ENCODE results near the gene PSTPIP1. TPM values are rescaled to one million over a fixed set of nuclear protein-coding genes. Genes with fewer than 3 reads are reported as not detected.

PSTPIP1 gene
- total RNA-seq, 4 donors from 2014 or later, result 7.7 to 11.8 (median 8.1) TPM

DNA sequence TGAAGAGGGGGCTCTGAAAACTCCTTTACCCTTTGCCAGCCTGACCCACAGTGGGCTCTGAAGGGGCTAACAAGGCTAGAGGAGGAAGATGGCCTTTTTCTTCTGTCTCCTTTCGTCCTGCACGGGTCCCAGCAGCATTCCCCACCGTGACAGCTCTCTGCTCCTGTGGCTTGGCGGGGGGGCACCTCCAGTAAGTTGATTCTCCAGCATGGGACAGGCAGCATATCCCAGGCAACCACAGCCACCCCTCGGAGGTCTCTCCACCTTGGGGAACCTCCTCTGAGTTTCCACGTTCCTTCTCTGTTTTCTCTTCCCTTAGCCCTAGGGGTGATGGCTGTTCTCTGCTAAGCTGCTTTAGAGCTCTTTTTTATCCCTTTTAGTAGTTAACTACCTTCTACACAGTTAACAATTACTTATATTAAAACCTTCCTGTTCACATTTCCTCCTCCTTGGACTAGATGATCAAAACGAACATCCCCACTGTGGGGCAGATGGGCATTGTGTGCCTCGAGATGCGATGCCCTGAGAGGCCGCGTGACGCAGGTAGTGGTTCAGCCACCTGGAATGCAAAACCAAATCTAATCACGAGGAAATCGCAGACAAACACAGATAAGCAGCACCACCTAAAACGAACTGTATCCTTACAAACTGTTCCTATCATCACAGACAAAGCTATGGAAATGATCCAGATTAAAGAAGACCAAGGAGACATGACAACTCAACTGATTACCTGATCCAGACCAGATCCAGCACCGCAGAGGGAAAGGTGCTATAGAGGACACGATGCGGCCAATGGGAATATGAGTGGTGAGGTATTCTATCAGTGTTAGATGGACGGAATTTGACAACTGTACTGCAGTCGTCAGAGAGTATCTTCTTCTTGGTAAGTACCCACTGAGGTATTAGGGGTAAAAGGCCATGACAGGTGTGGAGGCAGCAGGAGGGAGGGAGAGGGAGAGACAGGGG, 48.3 kb downstream of the PSTPIP1 start:
- Histone ChIP-seq H3K27ac (replicated peaks in 1 of 4) (no peak overlapping the region), H3K36me3 (peaks cover 0 to 69% (median 46%) of the 10 kb centered on the region in 4 donors), H3K27me3 (no peaks in the 10 kb centered on the region), H3K4me3 (no peak overlapping the region), H3K4me1 (peaks cover 6 to 16% (median 10%) of the 10 kb centered on the region in 4 donors), H3K9me3 (no peaks in the 10 kb centered on the region)
- WGBS, result 88% methylated on average over 20 of the region's 20 CpGs
- peak; percentile 55 for DNase-seq (ENCODE audit: extremely low spot score)
- TF ChIP-seq, protein P1, sequence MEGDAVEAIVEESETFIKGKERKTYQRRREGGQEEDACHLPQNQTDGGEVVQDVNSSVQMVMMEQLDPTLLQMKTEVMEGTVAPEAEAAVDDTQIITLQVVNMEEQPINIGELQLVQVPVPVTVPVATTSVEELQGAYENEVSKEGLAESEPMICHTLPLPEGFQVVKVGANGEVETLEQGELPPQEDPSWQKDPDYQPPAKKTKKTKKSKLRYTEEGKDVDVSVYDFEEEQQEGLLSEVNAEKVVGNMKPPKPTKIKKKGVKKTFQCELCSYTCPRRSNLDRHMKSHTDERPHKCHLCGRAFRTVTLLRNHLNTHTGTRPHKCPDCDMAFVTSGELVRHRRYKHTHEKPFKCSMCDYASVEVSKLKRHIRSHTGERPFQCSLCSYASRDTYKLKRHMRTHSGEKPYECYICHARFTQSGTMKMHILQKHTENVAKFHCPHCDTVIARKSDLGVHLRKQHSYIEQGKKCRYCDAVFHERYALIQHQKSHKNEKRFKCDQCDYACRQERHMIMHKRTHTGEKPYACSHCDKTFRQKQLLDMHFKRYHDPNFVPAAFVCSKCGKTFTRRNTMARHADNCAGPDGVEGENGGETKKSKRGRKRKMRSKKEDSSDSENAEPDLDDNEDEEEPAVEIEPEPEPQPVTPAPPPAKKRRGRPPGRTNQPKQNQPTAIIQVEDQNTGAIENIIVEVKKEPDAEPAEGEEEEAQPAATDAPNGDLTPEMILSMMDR (IDR thresholded peaks at IDR 0.05), result no peak
- TF ChIP-seq POLR2A (IDR thresholded peaks at IDR 0.05; ENCODE audit: low read depth), result no peak
- TF ChIP-seq EP300 (IDR thresholded peaks at IDR 0.05), result no peak
- no peak for TF ChIP-seq POLR2AphosphoS5 (IDR thresholded peaks at IDR 0.05)
- intact Hi-C loops (cut with DNase I), result no loop called here

DNA sequence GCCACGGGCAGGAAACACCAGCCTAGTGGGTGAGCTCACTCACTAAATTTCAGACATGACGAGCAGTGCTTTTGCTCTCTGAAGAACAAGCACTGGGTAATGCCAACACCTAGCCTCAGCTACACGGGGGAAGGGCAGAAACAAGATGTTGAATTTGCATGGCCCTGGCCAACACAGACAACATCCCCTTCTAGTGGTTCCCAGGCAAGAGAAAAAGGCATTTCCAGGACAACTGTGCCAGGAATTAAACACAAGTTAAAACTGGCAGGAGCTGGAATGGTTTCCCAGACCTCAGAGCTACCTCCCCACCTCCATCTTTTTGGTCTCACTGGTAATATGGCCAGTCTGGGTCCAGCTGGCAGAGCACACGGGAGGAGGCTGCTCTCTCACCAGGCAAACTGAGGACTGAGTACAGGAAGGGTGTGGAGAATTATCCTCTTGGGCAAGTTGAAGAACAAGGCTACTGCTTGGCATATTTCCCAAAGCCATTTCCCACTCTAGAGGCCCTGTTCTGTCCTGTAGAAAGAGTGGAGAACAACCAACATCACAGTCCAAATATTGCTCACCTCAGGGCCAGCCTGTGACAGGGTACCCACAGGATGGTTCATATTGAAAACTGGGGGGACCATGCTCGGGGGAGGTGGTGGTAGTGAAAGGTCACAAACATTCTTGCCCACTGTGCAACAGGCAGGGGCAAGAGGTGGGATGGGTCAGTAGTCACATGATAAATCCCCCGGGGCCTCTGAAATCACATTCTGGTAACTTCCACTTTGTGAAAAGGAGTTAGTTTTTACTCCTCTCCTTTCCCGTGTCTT, 49.5 kb downstream of the PSTPIP1 start:
- Histone ChIP-seq H3K36me3 (peaks cover 0 to 60% (median 41%) of the 10 kb centered on the region in 4 donors), H3K27me3 (no peaks in the 10 kb centered on the region), H3K4me1 (peaks cover 6 to 16% (median 10%) of the 10 kb centered on the region in 4 donors), H3K27ac (replicated peaks in 1 of 4) (no peak overlapping the region), H3K9me3 (no peaks in the 10 kb centered on the region), H3K4me3 (no peak overlapping the region)
- peak; percentile 80 for DNase-seq (ENCODE audit: extremely low spot score)
- TF ChIP-seq POLR2AphosphoS5 (IDR thresholded peaks at IDR 0.05) (no peak), EP300 (IDR thresholded peaks at IDR 0.05) (no peak), POLR2A (IDR thresholded peaks at IDR 0.05; ENCODE audit: low read depth) (no peak)
- TF ChIP-seq, protein P1 (IDR thresholded peaks at IDR 0.05), result no peak
- intact Hi-C loops (cut with DNase I), result no loop called here
- WGBS, result 91% methylated on average over 5 of the region's 7 CpGs

DNA sequence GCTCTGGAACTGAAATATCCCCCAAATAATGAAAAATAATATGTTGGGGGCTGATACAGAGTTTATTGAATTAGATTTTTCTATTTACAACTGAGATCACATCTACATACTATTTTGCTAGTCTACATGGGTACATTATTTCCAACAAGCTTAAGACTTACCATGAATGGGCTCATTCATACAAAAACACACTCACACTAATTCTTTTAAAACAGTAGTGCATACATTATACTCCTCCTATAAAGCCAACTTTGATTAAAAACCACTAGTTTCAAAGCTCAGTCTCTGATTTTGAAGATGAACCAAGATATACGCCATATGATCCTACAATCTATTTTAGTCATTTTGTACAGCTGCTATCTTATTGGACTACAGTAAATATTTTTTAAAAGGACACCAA, 51.1 kb downstream of the PSTPIP1 start:
- H3K27ac ChIP-seq (replicated peaks in 1 of 4), result no peak overlapping the region

DNA sequence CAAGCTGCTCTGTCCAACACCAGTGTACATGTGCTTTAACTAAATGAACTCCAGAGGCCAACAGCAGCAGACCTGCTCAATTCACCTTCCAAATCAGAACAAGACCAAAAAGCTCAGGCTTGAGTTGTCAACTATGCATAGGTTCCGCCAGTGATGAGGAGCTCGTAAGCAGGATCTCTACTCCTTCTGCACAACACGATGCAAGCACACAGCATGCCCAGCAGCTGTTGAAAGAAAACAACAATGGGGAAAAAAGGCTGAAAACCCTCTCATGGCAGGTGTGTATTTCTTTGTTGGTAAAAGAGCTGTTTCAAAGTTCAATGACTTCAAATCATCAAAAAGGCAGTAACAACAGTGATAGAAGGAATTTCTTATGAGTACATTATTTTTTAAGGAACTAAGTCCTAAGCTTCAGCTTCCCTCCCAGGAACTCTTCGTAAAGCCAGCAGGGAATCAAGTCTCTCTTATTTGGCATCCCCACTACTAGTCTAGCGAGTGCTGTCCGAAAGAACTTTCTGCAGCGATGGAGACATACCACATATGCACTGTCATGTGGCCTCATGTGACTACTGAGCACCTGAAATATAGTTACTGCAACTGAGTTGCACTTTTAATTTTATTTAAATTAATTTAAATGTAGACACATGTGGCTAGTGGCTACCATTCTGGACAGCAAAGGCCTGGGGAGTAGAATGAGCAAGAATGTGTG, 51.9 kb downstream of the PSTPIP1 start:
- no peak overlapping the region for H3K27ac ChIP-seq (replicated peaks in 1 of 4)
- peaks cover 6 to 16% (median 10%) of the 10 kb centered on the region in 4 donors for H3K4me1 ChIP-seq
- no peak overlapping the region for H3K4me3 ChIP-seq
- DNase-seq (ENCODE audit: extremely low spot score), result no peak
- no peaks in the 10 kb centered on the region for H3K27me3 ChIP-seq
- intact Hi-C loops (cut with DNase I), result no loop called here
- WGBS, result 90% methylated on average over 7 of the region's 7 CpGs
- no peaks in the 10 kb centered on the region for H3K9me3 ChIP-seq
- TF ChIP-seq POLR2AphosphoS5 (IDR thresholded peaks at IDR 0.05), result no peak
- TF ChIP-seq, protein P1 (IDR thresholded peaks at IDR 0.05), result no peak
- no peak for TF ChIP-seq EP300 (IDR thresholded peaks at IDR 0.05)
- TF ChIP-seq POLR2A (IDR thresholded peaks at IDR 0.05; ENCODE audit: low read depth), result no peak
- peaks cover 0 to 66% (median 50%) of the 10 kb centered on the region in 4 donors for H3K36me3 ChIP-seq

More for the DNA sequence above, 51.1 kb downstream of the PSTPIP1 start:
- TF ChIP-seq POLR2AphosphoS5 (IDR thresholded peaks at IDR 0.05), result no peak
- no peak for TF ChIP-seq EP300 (IDR thresholded peaks at IDR 0.05)
- TF ChIP-seq, protein P1 (IDR thresholded peaks at IDR 0.05), result no peak
- no peak for TF ChIP-seq POLR2A (IDR thresholded peaks at IDR 0.05; ENCODE audit: low read depth)
- Histone ChIP-seq H3K9me3 (no peaks in the 10 kb centered on the region), H3K4me1 (peaks cover 6 to 16% (median 10%) of the 10 kb centered on the region in 4 donors), H3K4me3 (no peak overlapping the region), H3K27me3 (no peaks in the 10 kb centered on the region), H3K36me3 (peaks cover 0 to 60% (median 44%) of the 10 kb centered on the region in 4 donors)
- 93% methylated on average over 1 of the region's 1 CpG for WGBS
- no peak for DNase-seq (ENCODE audit: extremely low spot score)
- intact Hi-C loops (cut with DNase I), result no loop called here
